HEK293T (cell line): ENCODE measurements around the gene GRM6.

ENCODE experiments used
- BHLHE40 ChIP-seq: fragments of 450-650 bp; IDR thresholded peaks from 2 replicates; pipeline ENCODE4 v1.6.1; 2016; ENCODE audit warnings: mild to moderate bottlenecking, moderate library complexity, borderline replicate concordance
- ELF4 ChIP-seq: fragments of 450-650 bp; IDR thresholded peaks from 2 replicates; pipeline ENCODE4 v1.6.1; 2017; ENCODE audit warnings: antibody characterized with exemption
- FOXK2 ChIP-seq: fragments of 450-650 bp; IDR thresholded peaks from 2 replicates; pipeline ENCODE4 v1.6.1; 2016; ENCODE audit warnings: mild to moderate bottlenecking
- FOXM1 ChIP-seq: fragments of 450-650 bp; IDR thresholded peaks from 2 replicates; pipeline ENCODE4 v1.6.1; 2017; ENCODE audit warnings: mild to moderate bottlenecking, borderline replicate concordance
- HDGF ChIP-seq: fragments of 450-650 bp; IDR thresholded peaks from 2 replicates; pipeline ENCODE4 v1.6.1; 2017; ENCODE audit warnings: antibody characterized with exemption, borderline replicate concordance
- L3MBTL2 ChIP-seq: fragments of 450-650 bp; conservative IDR thresholded peaks from 2 replicates; pipeline ENCODE4 v1.6.1; 2016; ENCODE audit warnings: mild to moderate bottlenecking
- NFRKB ChIP-seq: fragments of 450-650 bp; IDR thresholded peaks from 2 replicates; pipeline ENCODE4 v1.6.1; 2016; ENCODE audit warnings: mild to moderate bottlenecking, moderate library complexity
- SP1 ChIP-seq: fragments of 450-650 bp; IDR thresholded peaks from 2 replicates; pipeline ENCODE4 v1.6.1; 2017
- SUZ12 ChIP-seq: fragments of 450-650 bp; IDR thresholded peaks from 2 replicates; pipeline ENCODE4 v1.6.1; 2016; ENCODE audit warnings: mild to moderate bottlenecking
- TARDBP ChIP-seq: fragments of 450-650 bp; IDR thresholded peaks from 2 replicates; pipeline ENCODE4 v1.6.1; 2016
- TF ChIP-seq, protein P1 (sequence below): fragments of 450-650 bp; IDR thresholded peaks from 2 replicates; pipeline ENCODE4 v1.6.1; 2016

DNA sequence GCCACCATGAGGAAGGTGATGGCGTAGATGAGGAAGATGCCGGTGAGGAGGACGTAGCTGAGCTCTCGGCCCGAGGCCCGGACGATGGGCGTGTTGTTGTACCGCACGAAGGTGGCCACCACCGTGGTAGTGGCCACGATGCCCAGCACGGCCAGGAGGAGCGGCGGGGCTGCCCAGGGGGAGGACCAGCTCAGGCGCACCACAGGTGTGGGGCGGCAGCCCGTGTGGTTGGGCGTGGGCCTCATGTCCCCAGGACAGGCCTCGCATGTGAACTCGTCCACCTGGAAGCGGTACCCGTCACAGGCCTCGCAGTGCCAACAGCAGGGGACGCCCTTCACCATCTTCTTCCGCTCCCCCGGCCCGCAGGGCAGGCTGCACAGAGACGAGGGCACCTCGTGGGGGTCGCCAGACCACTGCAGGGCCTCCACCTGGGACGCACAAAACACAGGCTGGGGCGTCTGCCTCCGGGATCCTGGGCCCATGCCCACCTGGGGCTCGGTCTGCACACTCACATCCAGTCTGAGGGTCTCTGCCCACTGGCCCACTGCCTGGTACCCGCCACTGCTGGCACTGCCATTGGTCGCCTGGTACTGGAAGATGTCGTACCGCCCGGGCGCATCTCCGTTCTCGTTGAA, 8.7 kb downstream of the GRM6 start:
- no peak for TF ChIP-seq SUZ12
- no peak for TF ChIP-seq FOXM1
- no peak for TF ChIP-seq NFRKB
- no peak for TF ChIP-seq BHLHE40
- no peak for TF ChIP-seq SP1
- TF ChIP-seq ELF4: no peak
- no peak for TF ChIP-seq TARDBP
- no peak for TF ChIP-seq L3MBTL2
- no peak for TF ChIP-seq HDGF
- TF ChIP-seq, protein P1, sequence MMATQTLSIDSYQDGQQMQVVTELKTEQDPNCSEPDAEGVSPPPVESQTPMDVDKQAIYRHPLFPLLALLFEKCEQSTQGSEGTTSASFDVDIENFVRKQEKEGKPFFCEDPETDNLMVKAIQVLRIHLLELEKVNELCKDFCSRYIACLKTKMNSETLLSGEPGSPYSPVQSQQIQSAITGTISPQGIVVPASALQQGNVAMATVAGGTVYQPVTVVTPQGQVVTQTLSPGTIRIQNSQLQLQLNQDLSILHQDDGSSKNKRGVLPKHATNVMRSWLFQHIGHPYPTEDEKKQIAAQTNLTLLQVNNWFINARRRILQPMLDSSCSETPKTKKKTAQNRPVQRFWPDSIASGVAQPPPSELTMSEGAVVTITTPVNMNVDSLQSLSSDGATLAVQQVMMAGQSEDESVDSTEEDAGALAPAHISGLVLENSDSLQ: no peak
- no peak for TF ChIP-seq FOXK2
